Adipose tissue (tissue), 3 donors: Measurements from ENCODE around the gene SLAMF1. TPM values are rescaled to one million over a fixed set of nuclear protein-coding genes. Genes with fewer than 3 reads are reported as not detected.
"Not testable (repeated sequence)": the region's sequence is repeated elsewhere in the genome, so short reads cannot be mapped to it uniquely, and the experiment has no call there.

Experiments used
- H3K27ac ChIP-seq: one replicate; pipeline ENCODE4 v1.5.1; 2013; ENCODE audit warnings: low read depth, low read length
- whole genome bisulfite sequencing, 3 donors: extraction: QIAGEN DNeasy Blood & Tissue Kit; methylation state at CpG; one replicate each; pipeline ENCODE4 v1.1.7; 2013; 5-methylcytosine and 5-hydroxymethylcytosine counted together
- polyA plus RNA-seq, 3 donors: library from polyadenylated mRNA; stranded (reverse); fragments of 200-250 nt; gene quantifications; one replicate each; pipeline ENCODE4 v1.2.3, GENCODE V29; 2013
- donor health status: healthy with polysubstance abuse.
- donor health status: Bipolar disorder and iron deficiency.
- donor health status: healthy.

The SLAMF1 gene
- polyA plus RNA-seq, 3 donors, result 0.12 to 3.6 TPM; not detected in 1

- H3K27ac ChIP-seq, result no peak overlapping the region
- WGBS, 3 donors, result 87 to 93% (median 93%) methylated on average over 2 of the region's 2 CpGs
Measured at GRCh38 chr1:160667896-160668295, 21.1 kb upstream of the SLAMF1 start.

GRCh38 chr1:160666079-160666442 is 19.2 kb upstream of the SLAMF1 start:
- WGBS, 3 donors, result 37 to 52% (median 44%) methylated on average over 3 of the region's 3 CpGs

GRCh38 chr1:160665330-160666078 is 18.7 kb upstream of the SLAMF1 start:
- WGBS, 3 donors, result 14 to 40% (median 15%) methylated on average over 6 of the region's 6 CpGs
- peak overlapping the region; percentile 79 for H3K27ac ChIP-seq

More at GRCh38 chr1:160666079-160666442, 19.2 kb upstream of the SLAMF1 start:
- peak overlapping the region; percentile 79 for H3K27ac ChIP-seq

GRCh38 chr1:160664573-160665051 is 17.8 kb upstream of the SLAMF1 start:
- whole genome bisulfite sequencing, 3 donors, result 55 to 81% (median 55%) methylated on average over 3 of the region's 3 CpGs

GRCh38 chr1:160662910-160663309 is 16.1 kb upstream of the SLAMF1 start:
- H3K27ac ChIP-seq, result no peak overlapping the region
- WGBS, 3 donors, result 61 to 73% (median 71%) methylated on average over 4 of the region's 4 CpGs

More at GRCh38 chr1:160664573-160665051, 17.8 kb upstream of the SLAMF1 start:
- H3K27ac ChIP-seq, result no peak overlapping the region

GRCh38 chr1:160659566-160659965 is 12.7 kb upstream of the SLAMF1 start:
- H3K27ac ChIP-seq, result no peak overlapping the region
- 88 to 95% (median 92%) methylated on average over 4 of the region's 4 CpGs for WGBS, 3 donors

- H3K27ac ChIP-seq, result no peak overlapping the region
- 85 to 96% (median 93%) methylated on average over 2 of the region's 2 CpGs for WGBS, 3 donors
Measured at GRCh38 chr1:160658814-160659193, 12.0 kb upstream of the SLAMF1 start.

GRCh38 chr1:160658162-160658813 is 11.4 kb upstream of the SLAMF1 start:
- H3K27ac ChIP-seq, result no peak overlapping the region
- 76 to 86% (median 83%) methylated on average over 8 of the region's 8 CpGs for WGBS, 3 donors

- no peak overlapping the region for H3K27ac ChIP-seq
- WGBS, 3 donors, result 50 to 74% (median 58%) methylated on average over 5 of the region's 5 CpGs
Measured at GRCh38 chr1:160657250-160657781, 10.5 kb upstream of the SLAMF1 start.

- no peak overlapping the region for H3K27ac ChIP-seq
- 72 to 86% (median 85%) methylated on average over 3 of the region's 3 CpGs for WGBS, 3 donors
Measured at GRCh38 chr1:160656737-160657136, 9.9 kb upstream of the SLAMF1 start.

GRCh38 chr1:160653620-160654016 is 6.8 kb upstream of the SLAMF1 start:
- 92 to 97% (median 94%) methylated on average over 2 of the region's 2 CpGs for WGBS, 3 donors
- no peak overlapping the region for H3K27ac ChIP-seq

- WGBS, 3 donors, result 86 to 88% (median 86%) methylated on average over 9 of the region's 9 CpGs
- no peak overlapping the region for H3K27ac ChIP-seq
Measured at GRCh38 chr1:160652924-160653619, 6.2 kb upstream of the SLAMF1 start.

- not testable (repeated sequence) for H3K27ac ChIP-seq
- 41 to 53% (median 43%) methylated on average over 8 of the region's 8 CpGs for WGBS, 3 donors
Measured at GRCh38 chr1:160652065-160652641, 5.3 kb upstream of the SLAMF1 start.

- WGBS, 3 donors, result 14 to 26% (median 20%) methylated on average over 1 of the region's 1 CpG
- H3K27ac ChIP-seq, result no peak overlapping the region
Measured at GRCh38 chr1:160651433-160652064, 4.7 kb upstream of the SLAMF1 start.

- WGBS, 3 donors, result 56 to 85% (median 61%) methylated on average over 3 of the region's 3 CpGs
Measured at GRCh38 chr1:160647329-160647720, 481 bp upstream of the SLAMF1 start.

GRCh38 chr1:160646180-160646579 is 664 bp downstream of the SLAMF1 start:
- no peak overlapping the region for H3K27ac ChIP-seq
- 53 to 85% (median 68%) methylated on average over 1 of the region's 1 CpG for WGBS, 3 donors

More at GRCh38 chr1:160647329-160647720, 481 bp upstream of the SLAMF1 start:
- H3K27ac ChIP-seq, result no peak overlapping the region

- WGBS, 3 donors, result 83 to 89% (median 89%) methylated on average over 13 of the region's 13 CpGs
- H3K27ac ChIP-seq, result no peak overlapping the region
Measured at GRCh38 chr1:160645386-160646130, 1.3 kb downstream of the SLAMF1 start.
